GM12864 (cell line): ENCODE measurements around the gene ELAVL3.
A peak's percentile ranks its signal among the peaks of the same experiment; 100 is the strongest.

Experiments used
- DNase-seq: peaks from one replicate; pipeline ENCODE4 v3.0.0-alpha.2; 2011; ENCODE audit warnings: low read depth
- H3K4me3 ChIP-seq: 2 replicates; pipeline ENCODE4 v1.5.1; 2011; ENCODE audit warnings: mild to moderate bottlenecking, low read depth, low read length, control low read depth
- CTCF ChIP-seq: IDR thresholded peaks from 2 replicates; pipeline ENCODE4 v1.5.1; 2011; ENCODE audit warnings: low read depth, mild to moderate bottlenecking, moderate library complexity, low read length, control low read depth, inconsistent platforms; ENCODE audit errors: missing control alignments

Gene ELAVL3

GRCh38 chr19:11421371-11422098, 59.3 kb downstream of the ELAVL3 start:
- no peak for DNase-seq
- peak overlapping the region; percentile 24 for H3K4me3 ChIP-seq
- TF ChIP-seq CTCF, result no peak

- H3K4me3 ChIP-seq, result peak overlapping the region; percentile 24; the same call in 1 of the 2 replicates
- TF ChIP-seq CTCF, result no peak
- DNase-seq, result no peak
These were observed 60.1 kb downstream of the ELAVL3 start for GRCh38 chr19:11420429-11421370.

- DNase-seq, result no peak
- H3K4me3 ChIP-seq, result no peak within 1 kb of the TSS
- no peak for TF ChIP-seq CTCF
These were observed 62.0 kb downstream of the ELAVL3 start, which contains the start of gene RGL3 for GRCh38 chr19:11418549-11419506. RGL3 (minus strand) TSS chr19:11419314; CDS start chr19:11419278, 36 bp downstream.

GRCh38 chr19:11418094-11418548, 62.7 kb downstream of the ELAVL3 start:
- TF ChIP-seq CTCF, result no peak
- DNase-seq, result no peak
- no peak overlapping the region for H3K4me3 ChIP-seq

GRCh38 chr19:11416346-11417052, 64.3 kb downstream of the ELAVL3 start:
- H3K4me3 ChIP-seq, result no peak overlapping the region
- no peak for TF ChIP-seq CTCF
- DNase-seq, result no peak

- no peak for DNase-seq
- H3K4me3 ChIP-seq, result no peak overlapping the region
- TF ChIP-seq CTCF, result no peak
These were observed 66.3 kb downstream of the ELAVL3 start for GRCh38 chr19:11414544-11414943.
